ENCODE data around the gene SLC43A1. TPM values are rescaled to one million over a fixed set of nuclear protein-coding genes. Genes with fewer than 3 reads are reported as not detected.
A peak's percentile ranks its signal among the peaks of the same experiment; 100 is the strongest.

SLC43A1 gene
- total and polyA plus RNA-seq, 2 experiments from 2014 or later, result 19.6 to 49.7 TPM

DNA sequence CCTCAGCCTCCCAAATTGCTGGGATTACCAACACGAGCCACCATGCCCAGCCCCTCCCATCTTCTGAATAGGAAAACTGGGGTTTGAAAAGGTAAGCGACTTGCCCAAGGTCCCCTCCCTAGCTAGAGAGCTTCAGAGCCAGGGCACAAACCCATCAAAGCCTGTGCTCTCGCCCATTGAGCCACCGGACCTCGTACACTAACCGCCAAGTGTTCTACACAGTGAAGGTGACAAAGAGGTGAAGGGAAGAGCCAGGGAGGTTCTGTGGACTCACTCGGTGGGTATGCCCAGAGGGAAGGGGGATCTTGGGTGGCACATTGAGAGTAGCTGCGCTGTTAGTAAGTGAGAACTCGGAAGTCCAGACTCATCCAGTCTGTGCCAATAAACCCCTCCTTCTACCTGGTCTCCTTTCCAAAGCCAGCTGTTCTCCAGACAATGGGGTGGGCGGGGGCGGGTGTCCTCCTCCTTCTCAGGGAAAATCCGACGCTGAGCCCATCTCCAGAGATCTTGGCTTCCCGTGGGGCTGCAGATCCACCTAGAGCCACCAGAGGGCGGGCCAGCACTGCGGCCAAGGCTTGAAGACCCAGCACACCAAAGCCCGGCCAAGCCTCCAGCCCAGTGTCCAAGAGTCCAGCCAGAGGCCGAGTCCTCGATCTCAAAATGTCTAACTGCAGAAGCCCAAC lies 58.4 kb downstream of the SLC43A1 start:
- no peaks in the 10 kb centered on the region for H3K36me3 ChIP-seq (ENCODE audit: insufficient read depth)
- H4K20me1 ChIP-seq (replicated peaks; ENCODE audit: insufficient read depth), result no peaks in the 10 kb centered on the region
- peaks cover 41% of the 10 kb centered on the region for H3K27me3 ChIP-seq (ENCODE audit: insufficient read depth)
- H3K4me3 ChIP-seq, result peak overlapping the region; percentile 93
- Mint-ChIP-seq H3K9me3 (no peaks in the 10 kb centered on the region; the same call in 1 of the 3 replicates), H3K4me3 (peak overlapping the region; percentile 84), H3K36me3 (ENCODE audit: low read depth) (no peaks in the 10 kb centered on the region; the same call in 2 of the 3 replicates), H3K4me1 (peaks cover 26% of the 10 kb centered on the region), H3K27me3 (ENCODE audit: insufficient read depth, low read depth, poor library complexity) (peaks cover 33% of the 10 kb centered on the region), H3K27ac (no peak overlapping the region)
- ATAC-seq, result peak; percentile 39
- peak; percentile 95 for DNase-seq (ENCODE audit: low spot score)
- TF ChIP-seq STAT1 (IDR thresholded peaks at IDR 0.05; ENCODE audit: unreplicated experiment) (no peak), ZNF114 (CRISPR knock-in tag; IDR thresholded peaks at IDR 0.05) (no peak), POLR2AphosphoS5 (IDR thresholded peaks at IDR 0.05; ENCODE audit: low read depth) (no peak), EZH2 (IDR thresholded peaks at IDR 0.05; ENCODE audit: low read depth, unreplicated experiment) (no peak)
- TF ChIP-seq, protein P1, sequence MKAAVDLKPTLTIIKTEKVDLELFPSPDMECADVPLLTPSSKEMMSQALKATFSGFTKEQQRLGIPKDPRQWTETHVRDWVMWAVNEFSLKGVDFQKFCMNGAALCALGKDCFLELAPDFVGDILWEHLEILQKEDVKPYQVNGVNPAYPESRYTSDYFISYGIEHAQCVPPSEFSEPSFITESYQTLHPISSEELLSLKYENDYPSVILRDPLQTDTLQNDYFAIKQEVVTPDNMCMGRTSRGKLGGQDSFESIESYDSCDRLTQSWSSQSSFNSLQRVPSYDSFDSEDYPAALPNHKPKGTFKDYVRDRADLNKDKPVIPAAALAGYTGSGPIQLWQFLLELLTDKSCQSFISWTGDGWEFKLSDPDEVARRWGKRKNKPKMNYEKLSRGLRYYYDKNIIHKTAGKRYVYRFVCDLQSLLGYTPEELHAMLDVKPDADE (IDR thresholded peaks at IDR 0.05), result no peak
- TF ChIP-seq, protein P2, sequence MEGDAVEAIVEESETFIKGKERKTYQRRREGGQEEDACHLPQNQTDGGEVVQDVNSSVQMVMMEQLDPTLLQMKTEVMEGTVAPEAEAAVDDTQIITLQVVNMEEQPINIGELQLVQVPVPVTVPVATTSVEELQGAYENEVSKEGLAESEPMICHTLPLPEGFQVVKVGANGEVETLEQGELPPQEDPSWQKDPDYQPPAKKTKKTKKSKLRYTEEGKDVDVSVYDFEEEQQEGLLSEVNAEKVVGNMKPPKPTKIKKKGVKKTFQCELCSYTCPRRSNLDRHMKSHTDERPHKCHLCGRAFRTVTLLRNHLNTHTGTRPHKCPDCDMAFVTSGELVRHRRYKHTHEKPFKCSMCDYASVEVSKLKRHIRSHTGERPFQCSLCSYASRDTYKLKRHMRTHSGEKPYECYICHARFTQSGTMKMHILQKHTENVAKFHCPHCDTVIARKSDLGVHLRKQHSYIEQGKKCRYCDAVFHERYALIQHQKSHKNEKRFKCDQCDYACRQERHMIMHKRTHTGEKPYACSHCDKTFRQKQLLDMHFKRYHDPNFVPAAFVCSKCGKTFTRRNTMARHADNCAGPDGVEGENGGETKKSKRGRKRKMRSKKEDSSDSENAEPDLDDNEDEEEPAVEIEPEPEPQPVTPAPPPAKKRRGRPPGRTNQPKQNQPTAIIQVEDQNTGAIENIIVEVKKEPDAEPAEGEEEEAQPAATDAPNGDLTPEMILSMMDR (conservative IDR thresholded peaks at IDR 0.05; ENCODE audit: low read depth in 2 of 2), result peak; percentile 84 to 96
- TF ChIP-seq, protein P3, sequence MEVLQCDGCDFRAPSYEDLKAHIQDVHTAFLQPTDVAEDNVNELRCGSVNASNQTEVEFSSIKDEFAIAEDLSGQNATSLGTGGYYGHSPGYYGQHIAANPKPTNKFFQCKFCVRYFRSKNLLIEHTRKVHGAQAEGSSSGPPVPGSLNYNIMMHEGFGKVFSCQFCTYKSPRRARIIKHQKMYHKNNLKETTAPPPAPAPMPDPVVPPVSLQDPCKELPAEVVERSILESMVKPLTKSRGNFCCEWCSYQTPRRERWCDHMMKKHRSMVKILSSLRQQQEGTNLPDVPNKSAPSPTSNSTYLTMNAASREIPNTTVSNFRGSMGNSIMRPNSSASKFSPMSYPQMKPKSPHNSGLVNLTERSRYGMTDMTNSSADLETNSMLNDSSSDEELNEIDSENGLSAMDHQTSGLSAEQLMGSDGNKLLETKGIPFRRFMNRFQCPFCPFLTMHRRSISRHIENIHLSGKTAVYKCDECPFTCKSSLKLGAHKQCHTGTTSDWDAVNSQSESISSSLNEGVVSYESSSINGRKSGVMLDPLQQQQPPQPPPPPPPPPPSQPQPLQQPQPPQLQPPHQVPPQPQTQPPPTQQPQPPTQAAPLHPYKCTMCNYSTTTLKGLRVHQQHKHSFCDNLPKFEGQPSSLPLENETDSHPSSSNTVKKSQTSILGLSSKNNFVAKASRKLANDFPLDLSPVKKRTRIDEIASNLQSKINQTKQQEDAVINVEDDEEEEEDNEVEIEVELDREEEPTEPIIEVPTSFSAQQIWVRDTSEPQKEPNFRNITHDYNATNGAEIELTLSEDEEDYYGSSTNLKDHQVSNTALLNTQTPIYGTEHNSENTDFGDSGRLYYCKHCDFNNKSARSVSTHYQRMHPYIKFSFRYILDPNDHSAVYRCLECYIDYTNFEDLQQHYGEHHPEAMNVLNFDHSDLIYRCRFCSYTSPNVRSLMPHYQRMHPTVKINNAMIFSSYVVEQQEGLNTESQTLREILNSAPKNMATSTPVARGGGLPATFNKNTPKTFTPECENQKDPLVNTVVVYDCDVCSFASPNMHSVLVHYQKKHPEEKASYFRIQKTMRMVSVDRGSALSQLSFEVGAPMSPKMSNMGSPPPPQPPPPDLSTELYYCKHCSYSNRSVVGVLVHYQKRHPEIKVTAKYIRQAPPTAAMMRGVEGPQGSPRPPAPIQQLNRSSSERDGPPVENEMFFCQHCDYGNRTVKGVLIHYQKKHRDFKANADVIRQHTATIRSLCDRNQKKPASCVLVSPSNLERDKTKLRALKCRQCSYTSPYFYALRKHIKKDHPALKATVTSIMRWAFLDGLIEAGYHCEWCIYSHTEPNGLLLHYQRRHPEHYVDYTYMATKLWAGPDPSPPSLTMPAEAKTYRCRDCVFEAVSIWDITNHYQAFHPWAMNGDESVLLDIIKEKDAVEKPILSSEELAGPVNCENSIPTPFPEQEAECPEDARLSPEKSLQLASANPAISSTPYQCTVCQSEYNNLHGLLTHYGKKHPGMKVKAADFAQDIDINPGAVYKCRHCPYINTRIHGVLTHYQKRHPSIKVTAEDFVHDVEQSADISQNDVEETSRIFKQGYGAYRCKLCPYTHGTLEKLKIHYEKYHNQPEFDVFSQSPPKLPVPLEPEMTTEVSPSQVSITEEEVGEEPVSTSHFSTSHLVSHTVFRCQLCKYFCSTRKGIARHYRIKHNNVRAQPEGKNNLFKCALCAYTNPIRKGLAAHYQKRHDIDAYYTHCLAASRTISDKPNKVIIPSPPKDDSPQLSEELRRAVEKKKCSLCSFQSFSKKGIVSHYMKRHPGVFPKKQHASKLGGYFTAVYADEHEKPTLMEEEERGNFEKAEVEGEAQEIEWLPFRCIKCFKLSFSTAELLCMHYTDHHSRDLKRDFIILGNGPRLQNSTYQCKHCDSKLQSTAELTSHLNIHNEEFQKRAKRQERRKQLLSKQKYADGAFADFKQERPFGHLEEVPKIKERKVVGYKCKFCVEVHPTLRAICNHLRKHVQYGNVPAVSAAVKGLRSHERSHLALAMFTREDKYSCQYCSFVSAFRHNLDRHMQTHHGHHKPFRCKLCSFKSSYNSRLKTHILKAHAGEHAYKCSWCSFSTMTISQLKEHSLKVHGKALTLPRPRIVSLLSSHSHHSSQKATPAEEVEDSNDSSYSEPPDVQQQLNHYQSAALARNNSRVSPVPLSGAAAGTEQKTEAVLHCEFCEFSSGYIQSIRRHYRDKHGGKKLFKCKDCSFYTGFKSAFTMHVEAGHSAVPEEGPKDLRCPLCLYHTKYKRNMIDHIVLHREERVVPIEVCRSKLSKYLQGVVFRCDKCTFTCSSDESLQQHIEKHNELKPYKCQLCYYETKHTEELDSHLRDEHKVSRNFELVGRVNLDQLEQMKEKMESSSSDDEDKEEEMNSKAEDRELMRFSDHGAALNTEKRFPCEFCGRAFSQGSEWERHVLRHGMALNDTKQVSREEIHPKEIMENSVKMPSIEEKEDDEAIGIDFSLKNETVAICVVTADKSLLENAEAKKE (CRISPR knock-in tag; IDR thresholded peaks at IDR 0.05), result no peak
- H3K4me2 ChIP-seq, result peak overlapping the region; percentile 100
- no peak overlapping the region for H3K27ac ChIP-seq (ENCODE audit: low read depth)
- no peaks in the 10 kb centered on the region for H3K9me2 ChIP-seq (ENCODE audit: insufficient read depth)
- peak overlapping the region; percentile 97 for H2AFZ ChIP-seq
- H3K79me2 ChIP-seq (replicated peaks; ENCODE audit: insufficient read depth), result no peaks in the 10 kb centered on the region
- peaks cover 19% of the 10 kb centered on the region for H3K4me1 ChIP-seq (ENCODE audit: insufficient read depth)
- 0 out of 2 replicates have a peak, but pooled peaks cover 6% of the 10 kb centered on the region for H3F3A ChIP-seq (replicated peaks; ENCODE audit: low read depth)
